Tibial nerve (tissue), 4 donors: ENCODE measurements around the gene FNDC3B.

Source experiments
- CTCF ChIP-seq, 5 experiments: fragments of 200-600 bp in 3 of 5; fragments of 450-650 bp in 2 of 5; sonication (generic) in 3 of 5; IDR thresholded peaks; one replicate each; pipeline ENCODE4 v1.5.1; 2016 to 2019; ENCODE audit warnings: antibody characterized with exemption in 5 of 5, mild to moderate bottlenecking in 3 of 5, moderate library complexity in 2 of 5
- EP300 ChIP-seq, 2 donors: sonication (generic); formaldehyde crosslinking; IDR thresholded peaks; one replicate each; pipeline ENCODE4 v1.6.1; 2017; ENCODE audit warnings: antibody characterized with exemption in 2 of 2, mild to moderate bottlenecking in 1 of 2

GRCh38 chr3:172341482-172342059, 302.2 kb downstream of the FNDC3B start:
- no peak for TF ChIP-seq EP300 (IDR thresholded peaks at IDR 0.05)
- peak; percentile 49 to 77 (median 53) for TF ChIP-seq CTCF (IDR thresholded peaks at IDR 0.05)
